Cardiac fibroblast (primary cell): ENCODE data around the gene ZFYVE28.

Source experiments
- DNase-seq, 2 donors: peaks; one replicate each; pipeline versions ENCODE4 v3.0.0 to v3.0.0-alpha.2; 2010; ENCODE audit warnings: low read depth in 2 of 2
- H3K4me3 ChIP-seq, 2 donors: replicated peaks in 1 of 2; 1 replicate in 1 of 2; 2 replicates in 1 of 2; pipeline ENCODE4 v1.5.1; 2011; ENCODE audit warnings: low read depth in 2 of 2, low read length in 2 of 2, mild to moderate bottlenecking in 2 of 2, moderate library complexity in 1 of 2
- TF ChIP-seq, protein P1 (sequence below): IDR thresholded peaks from one replicate; pipeline ENCODE4 v1.5.1; 2011; ENCODE audit warnings: low read depth, mild to moderate bottlenecking, low read length, inconsistent platforms

ZFYVE28 gene

GRCh38 chr4:2418650-2419571, 466 bp upstream of the ZFYVE28 start, which contains the start of gene CFAP99:
Gene CFAP99 (plus strand): TSS chr4:2418955.
- TF ChIP-seq, protein P1, sequence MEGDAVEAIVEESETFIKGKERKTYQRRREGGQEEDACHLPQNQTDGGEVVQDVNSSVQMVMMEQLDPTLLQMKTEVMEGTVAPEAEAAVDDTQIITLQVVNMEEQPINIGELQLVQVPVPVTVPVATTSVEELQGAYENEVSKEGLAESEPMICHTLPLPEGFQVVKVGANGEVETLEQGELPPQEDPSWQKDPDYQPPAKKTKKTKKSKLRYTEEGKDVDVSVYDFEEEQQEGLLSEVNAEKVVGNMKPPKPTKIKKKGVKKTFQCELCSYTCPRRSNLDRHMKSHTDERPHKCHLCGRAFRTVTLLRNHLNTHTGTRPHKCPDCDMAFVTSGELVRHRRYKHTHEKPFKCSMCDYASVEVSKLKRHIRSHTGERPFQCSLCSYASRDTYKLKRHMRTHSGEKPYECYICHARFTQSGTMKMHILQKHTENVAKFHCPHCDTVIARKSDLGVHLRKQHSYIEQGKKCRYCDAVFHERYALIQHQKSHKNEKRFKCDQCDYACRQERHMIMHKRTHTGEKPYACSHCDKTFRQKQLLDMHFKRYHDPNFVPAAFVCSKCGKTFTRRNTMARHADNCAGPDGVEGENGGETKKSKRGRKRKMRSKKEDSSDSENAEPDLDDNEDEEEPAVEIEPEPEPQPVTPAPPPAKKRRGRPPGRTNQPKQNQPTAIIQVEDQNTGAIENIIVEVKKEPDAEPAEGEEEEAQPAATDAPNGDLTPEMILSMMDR = no peak
- DNase-seq = peak; percentile 96
- H3K4me3 ChIP-seq = peak within 1 kb of the TSS; percentile 65 to 72

DNA sequence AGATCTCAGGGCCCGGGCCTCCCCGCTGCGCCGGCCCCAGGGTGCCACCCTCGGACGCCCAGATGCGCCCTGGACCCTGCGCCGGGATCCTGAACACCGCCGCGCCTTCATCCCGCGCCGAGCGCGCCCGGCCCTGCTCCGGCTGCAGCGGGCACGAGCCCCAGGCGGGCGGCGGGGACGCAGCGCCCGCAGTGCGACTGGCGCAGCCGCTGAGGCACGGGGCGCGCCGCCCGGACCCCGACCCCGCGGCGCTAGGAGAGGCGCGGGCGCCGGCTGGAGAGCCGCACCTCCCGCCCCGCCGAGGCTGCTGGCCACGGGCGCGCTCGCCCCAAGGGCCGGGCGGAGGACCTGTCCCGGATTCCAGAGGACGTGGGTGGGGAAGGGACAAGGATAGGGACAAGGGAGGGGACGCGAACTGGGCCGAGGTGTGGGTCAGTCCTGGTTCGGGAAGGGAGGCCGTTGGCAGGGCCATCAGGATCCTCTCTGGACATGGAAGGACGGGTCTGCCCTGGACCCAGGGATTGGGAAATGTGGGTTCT, 1.1 kb downstream of the ZFYVE28 start:
- peak overlapping the region; percentile 65 to 72 for H3K4me3 ChIP-seq
- DNase-seq = no peak
- TF ChIP-seq, protein P1 = no peak

- peak overlapping the region; percentile 29 to 72 for H3K4me3 ChIP-seq
- peak in 1 of 2 donors; percentile 52 for DNase-seq
- TF ChIP-seq, protein P1 = no peak
These were observed 1.8 kb downstream of the ZFYVE28 start for GRCh38 chr4:2416564-2417225.

GRCh38 chr4:2415881-2416563, 2.4 kb downstream of the ZFYVE28 start:
- DNase-seq = no peak
- H3K4me3 ChIP-seq = peak overlapping the region; percentile 29 to 72

GRCh38 chr4:2415213-2415612, 3.2 kb downstream of the ZFYVE28 start:
- TF ChIP-seq, protein P1 = no peak
- H3K4me3 ChIP-seq = no peak overlapping the region
- DNase-seq = no peak

More at GRCh38 chr4:2415881-2416563, 2.4 kb downstream of the ZFYVE28 start:
- TF ChIP-seq, protein P1 = no peak
